ENCODE data around the gene PPIF. TPM values are rescaled to one million over a fixed set of nuclear protein-coding genes. Genes with fewer than 3 reads are reported as not detected.

The PPIF gene
- total and polyA plus RNA-seq, 7 experiments from 2014 or later = 8.7 to 192 (median 24.0) TPM

DNA sequence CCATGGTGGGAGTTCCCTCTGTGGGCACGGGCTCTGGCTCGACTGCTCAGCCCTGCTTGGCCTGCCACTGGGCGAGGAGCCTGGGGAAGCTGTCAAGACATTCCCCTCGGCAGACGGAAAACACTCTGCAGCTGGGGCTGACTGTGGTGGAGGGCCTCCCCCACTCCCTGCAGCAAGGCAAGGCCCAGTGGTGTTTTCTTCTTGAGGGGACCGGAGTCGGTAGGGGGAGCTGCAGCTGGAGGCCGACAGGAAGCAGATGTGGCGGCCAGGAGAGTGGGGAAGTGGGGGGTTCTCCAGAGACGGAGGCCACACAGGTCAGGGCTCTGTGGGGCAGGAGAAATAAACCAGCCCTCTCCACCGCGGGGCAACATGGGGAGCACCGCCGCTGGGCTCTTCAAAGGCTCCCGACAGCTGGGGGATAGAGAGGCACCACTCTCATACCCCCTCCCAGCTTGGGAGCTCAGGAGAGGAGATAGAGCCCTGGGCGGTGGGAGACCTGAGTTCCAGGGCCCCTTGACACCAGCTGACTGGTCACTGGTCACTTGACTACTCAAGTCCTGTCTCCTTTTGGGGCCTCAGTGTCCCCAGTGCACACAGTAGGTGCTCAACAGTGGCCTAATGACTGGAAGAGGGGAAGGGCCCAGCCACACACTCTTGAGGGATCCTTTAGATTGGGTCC, 43.4 kb downstream of the PPIF start:
- no peaks in the 10 kb centered on the region for H3K9me3 ChIP-seq (ENCODE audit: control insufficient read depth in 2 of 3, low read length in 3 of 3)
- no peak overlapping the region for H3K27ac ChIP-seq (ENCODE audit: low read depth, low read length)
- peaks cover 0 to 4% (median 0%) of the 10 kb centered on the region in 5 donors for H3K27me3 Mint-ChIP-seq
- H3K4me1 ChIP-seq (ENCODE audit: control insufficient read depth in 2 of 2, insufficient read depth in 2 of 2, low read length in 2 of 2) = no peaks in the 10 kb centered on the region
- H3K27me3 ChIP-seq (ENCODE audit: control insufficient read depth in 2 of 2, insufficient read depth in 2 of 2, low read length in 2 of 2) = no peaks in the 10 kb centered on the region
- POLR2A ChIA-PET = no interaction called here
- no peak overlapping the region for H3K27ac Mint-ChIP-seq
- H3K9me3 Mint-ChIP-seq = no peaks in the 10 kb centered on the region
- H3K4me3 Mint-ChIP-seq = no peak overlapping the region
- DNase-seq (no peak), ATAC-seq (peak; percentile 34)
- H3K4me3 ChIP-seq (ENCODE audit: low read length) = no peak overlapping the region
- CTCF ChIA-PET = interaction anchor here (1.3 kb wide), 1 partner anchor 17 kb away, joined by 3 read pairs; no protein-coding TSS in a partner anchor
- peaks cover 0 to 9% (median 0%) of the 10 kb centered on the region in 7 donors for H3K4me1 Mint-ChIP-seq
- H3K36me3 Mint-ChIP-seq = no peaks in the 10 kb centered on the region
- intact Hi-C loops (cut with micrococcal nuclease) = no loop called here
- H3K36me3 ChIP-seq (ENCODE audit: control insufficient read depth in 2 of 3, insufficient read depth in 3 of 3, low read length in 3 of 3) = no peaks in the 10 kb centered on the region

DNA sequence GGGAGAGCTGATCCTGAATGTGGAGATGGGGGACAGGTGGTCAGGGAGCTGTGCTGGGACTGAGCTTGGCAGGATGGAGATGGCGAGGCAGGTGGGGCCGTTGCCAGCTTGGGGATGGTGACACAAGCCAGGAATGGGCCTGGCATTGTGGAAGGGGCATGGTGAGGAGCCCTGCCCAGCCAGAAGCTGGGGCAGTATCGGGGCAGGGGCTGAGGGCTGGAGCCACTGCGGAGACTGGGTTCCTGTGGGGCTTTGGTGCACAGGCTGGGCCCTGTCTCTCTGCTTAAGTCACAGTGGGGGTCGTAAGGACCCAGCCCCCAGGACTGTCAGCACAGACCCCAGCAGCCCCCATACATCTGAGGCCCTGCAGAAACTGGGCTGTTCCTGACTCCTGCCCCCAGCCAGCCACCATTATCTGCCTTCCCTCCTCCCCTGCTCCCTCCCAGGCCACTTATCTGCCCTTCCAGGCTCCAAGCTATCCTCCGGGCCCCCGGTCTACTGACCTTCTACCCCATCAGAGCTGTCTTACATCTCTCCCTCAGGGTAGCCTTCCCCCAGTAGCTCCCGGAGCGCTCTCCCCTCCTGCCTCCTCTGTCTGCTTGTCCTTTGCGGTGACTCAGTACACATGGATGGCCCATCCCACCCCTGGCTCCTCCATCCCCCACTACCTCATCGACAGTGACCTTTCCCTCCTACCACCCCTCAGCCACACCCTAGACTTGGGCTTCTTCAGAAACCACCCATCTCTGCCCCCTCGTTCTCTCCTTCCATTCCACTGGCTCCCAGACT, 44.2 kb downstream of the PPIF start:
- H3K4me1 ChIP-seq (ENCODE audit: control insufficient read depth in 2 of 2, insufficient read depth in 2 of 2, low read length in 2 of 2) = no peaks in the 10 kb centered on the region
- Mint-ChIP-seq H3K27ac (no peak overlapping the region), H3K36me3 (no peaks in the 10 kb centered on the region), H3K9me3 (no peaks in the 10 kb centered on the region), H3K27me3 (peaks cover 0 to 8% (median 0%) of the 10 kb centered on the region in 5 donors), H3K4me1 (peaks cover 0 to 9% (median 0%) of the 10 kb centered on the region in 7 donors), H3K4me3 (no peak overlapping the region)
- intact Hi-C loops (cut with micrococcal nuclease) = no loop called here
- ATAC-seq (no peak), DNase-seq (no peak)
- no peaks in the 10 kb centered on the region for H3K27me3 ChIP-seq (ENCODE audit: control insufficient read depth in 2 of 2, insufficient read depth in 2 of 2, low read length in 2 of 2)
- no peak overlapping the region for H3K4me3 ChIP-seq (ENCODE audit: low read length)
- H3K36me3 ChIP-seq (ENCODE audit: control insufficient read depth in 2 of 3, insufficient read depth in 3 of 3, low read length in 3 of 3) = no peaks in the 10 kb centered on the region
- H3K27ac ChIP-seq (ENCODE audit: low read depth, low read length) = no peak overlapping the region
- POLR2A ChIA-PET = no interaction called here
- no peaks in the 10 kb centered on the region for H3K9me3 ChIP-seq (ENCODE audit: control insufficient read depth in 2 of 3, low read length in 3 of 3)
- CTCF ChIA-PET = interaction anchor here (1.3 kb wide), 1 partner anchor 18 kb away, joined by 3 read pairs; no protein-coding TSS in a partner anchor

DNA sequence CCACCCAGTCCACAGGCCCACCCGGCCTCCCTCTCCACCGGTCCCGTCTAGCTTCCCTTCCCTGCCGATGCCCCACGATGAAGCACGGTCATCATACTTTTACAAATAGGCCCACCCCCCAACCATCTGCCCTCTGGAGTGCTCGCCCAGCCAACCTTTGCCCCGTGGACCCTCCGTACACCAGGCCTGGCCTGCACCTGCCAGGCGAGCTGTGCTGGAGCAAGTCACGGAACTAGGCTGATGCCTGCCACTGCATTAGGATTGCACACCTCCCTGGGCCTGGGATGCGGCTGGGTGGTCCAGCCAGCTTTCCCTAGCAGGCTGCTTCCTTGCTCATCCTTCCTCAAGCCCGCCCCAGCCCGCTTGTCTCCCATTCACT, 44.7 kb downstream of the PPIF start:
- Mint-ChIP-seq H3K27me3 (peaks cover 0 to 8% (median 0%) of the 10 kb centered on the region in 5 donors), H3K4me3 (no peak overlapping the region), H3K27ac (no peak overlapping the region), H3K9me3 (no peaks in the 10 kb centered on the region), H3K4me1 (peaks cover 0 to 9% (median 0%) of the 10 kb centered on the region in 7 donors), H3K36me3 (no peaks in the 10 kb centered on the region)
- POLR2A ChIA-PET = no interaction called here
- Histone ChIP-seq H3K27me3 (ENCODE audit: control insufficient read depth in 2 of 2, insufficient read depth in 2 of 2, low read length in 2 of 2) (no peaks in the 10 kb centered on the region), H3K4me1 (ENCODE audit: control insufficient read depth in 2 of 2, insufficient read depth in 2 of 2, low read length in 2 of 2) (no peaks in the 10 kb centered on the region), H3K36me3 (ENCODE audit: control insufficient read depth in 2 of 3, insufficient read depth in 3 of 3, low read length in 3 of 3) (no peaks in the 10 kb centered on the region), H3K27ac (ENCODE audit: low read depth, low read length) (no peak overlapping the region), H3K9me3 (ENCODE audit: control insufficient read depth in 2 of 3, low read length in 3 of 3) (no peaks in the 10 kb centered on the region), H3K4me3 (ENCODE audit: low read length) (no peak overlapping the region)
- CTCF ChIA-PET = no interaction called here
- ATAC-seq = no peak
- DNase-seq = no peak
- intact Hi-C loops (cut with micrococcal nuclease) = no loop called here

DNA sequence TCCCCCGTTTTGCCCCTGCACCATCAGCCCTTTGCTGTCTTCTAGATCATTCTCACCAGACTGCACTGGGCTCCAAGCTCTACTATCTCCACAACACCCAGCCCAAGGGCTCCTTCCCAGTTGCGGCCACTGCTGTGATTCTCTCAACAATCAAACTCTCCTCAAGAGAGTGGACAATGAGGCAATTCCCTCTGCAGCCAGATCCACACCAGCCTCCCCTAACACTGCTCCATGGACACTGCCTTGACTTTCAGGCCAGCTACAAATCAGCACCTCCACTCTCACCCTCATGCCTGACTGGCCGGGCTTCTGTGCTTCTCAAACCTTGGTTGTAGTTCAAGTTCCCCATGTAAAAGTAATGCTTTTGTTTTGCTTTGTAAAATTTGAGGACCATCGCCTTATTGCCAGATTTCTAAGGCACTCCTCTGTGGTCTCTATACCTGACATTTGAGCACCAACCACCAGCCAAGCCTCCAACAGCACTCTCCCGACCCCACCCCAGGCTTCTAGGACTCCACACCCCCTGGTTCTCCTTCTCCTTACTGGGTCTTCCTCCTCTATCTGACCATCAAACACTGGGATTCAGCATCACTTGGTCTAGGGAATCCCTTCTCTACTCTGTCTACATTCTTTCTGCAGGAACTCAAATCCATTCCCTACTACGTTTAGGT, 45.4 kb downstream of the PPIF start:
- DNase-seq (no peak), ATAC-seq (no peak)
- H3K36me3 Mint-ChIP-seq = no peaks in the 10 kb centered on the region
- H3K9me3 Mint-ChIP-seq = no peaks in the 10 kb centered on the region
- H3K27me3 Mint-ChIP-seq = peaks cover 0 to 8% (median 0%) of the 10 kb centered on the region in 5 donors
- intact Hi-C loops (cut with micrococcal nuclease) = no loop called here
- ChIA-PET POLR2A (no interaction called here), CTCF (interaction anchor here (1.2 kb wide), 1 partner anchor 18 kb away, joined by 4 read pairs; no protein-coding TSS in a partner anchor)
- H3K4me3 Mint-ChIP-seq = no peak overlapping the region
- no peaks in the 10 kb centered on the region for H3K9me3 ChIP-seq (ENCODE audit: control insufficient read depth in 2 of 3, low read length in 3 of 3)
- H3K36me3 ChIP-seq (ENCODE audit: control insufficient read depth in 2 of 3, insufficient read depth in 3 of 3, low read length in 3 of 3) = no peaks in the 10 kb centered on the region
- no peaks in the 10 kb centered on the region for H3K27me3 ChIP-seq (ENCODE audit: control insufficient read depth in 2 of 2, insufficient read depth in 2 of 2, low read length in 2 of 2)
- H3K27ac Mint-ChIP-seq = peak overlapping the region in 1 of 9 donors; percentile 28
- no peak overlapping the region for H3K4me3 ChIP-seq (ENCODE audit: low read length)
- H3K4me1 Mint-ChIP-seq = peaks cover 0 to 9% (median 0%) of the 10 kb centered on the region in 7 donors
- H3K4me1 ChIP-seq (ENCODE audit: control insufficient read depth in 2 of 2, insufficient read depth in 2 of 2, low read length in 2 of 2) = no peaks in the 10 kb centered on the region
- no peak overlapping the region for H3K27ac ChIP-seq (ENCODE audit: low read depth, low read length)

DNA sequence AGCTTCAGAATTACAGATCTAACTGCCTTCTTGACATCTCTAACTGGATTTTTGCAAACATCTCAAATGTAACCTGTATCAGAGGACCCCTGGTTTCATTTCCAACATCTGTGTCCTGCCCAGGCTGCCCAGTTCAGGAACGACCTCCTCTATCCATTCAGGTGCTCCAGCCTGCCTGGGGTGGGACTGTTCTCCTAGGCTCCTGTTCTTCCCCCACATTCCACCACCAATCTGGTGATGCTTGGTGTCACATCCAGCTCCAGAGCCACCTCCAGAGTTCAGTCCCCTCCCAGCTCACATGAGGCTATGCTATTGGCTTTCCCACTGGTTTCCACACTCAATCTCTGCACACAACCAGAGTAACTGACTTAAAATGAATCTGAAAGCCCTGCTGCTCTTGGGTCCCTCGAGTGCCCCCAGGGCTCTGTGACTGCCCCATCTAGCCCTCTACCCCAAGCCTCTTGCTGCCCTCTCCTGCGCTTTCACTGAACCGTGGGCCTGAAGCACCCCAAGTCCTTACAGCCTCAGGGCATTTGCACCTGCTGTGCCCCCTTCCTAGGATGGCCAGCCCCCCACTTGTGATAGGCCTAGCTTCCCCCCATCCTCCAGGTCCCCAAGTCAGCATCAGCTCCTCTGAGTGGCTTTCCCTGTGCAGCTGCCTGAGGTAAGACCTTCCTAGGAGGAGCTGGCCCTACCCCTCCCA, 46.1 kb downstream of the PPIF start:
- Histone ChIP-seq H3K4me1 (ENCODE audit: control insufficient read depth in 2 of 2, insufficient read depth in 2 of 2, low read length in 2 of 2) (no peaks in the 10 kb centered on the region), H3K36me3 (ENCODE audit: control insufficient read depth in 2 of 3, insufficient read depth in 3 of 3, low read length in 3 of 3) (no peaks in the 10 kb centered on the region), H3K27me3 (ENCODE audit: control insufficient read depth in 2 of 2, insufficient read depth in 2 of 2, low read length in 2 of 2) (no peaks in the 10 kb centered on the region), H3K4me3 (ENCODE audit: low read length) (no peak overlapping the region), H3K9me3 (ENCODE audit: control insufficient read depth in 2 of 3, low read length in 3 of 3) (no peaks in the 10 kb centered on the region), H3K27ac (ENCODE audit: low read depth, low read length) (no peak overlapping the region)
- H3K27ac Mint-ChIP-seq = peak overlapping the region in 1 of 9 donors; percentile 28
- no peak overlapping the region for H3K4me3 Mint-ChIP-seq
- no peaks in the 10 kb centered on the region for H3K36me3 Mint-ChIP-seq
- H3K27me3 Mint-ChIP-seq = peaks cover 0 to 8% (median 0%) of the 10 kb centered on the region in 5 donors
- ChIA-PET POLR2A (no interaction called here), CTCF (interaction anchor here (1.2 kb wide), 1 partner anchor 19 kb away, joined by 4 read pairs; no protein-coding TSS in a partner anchor)
- DNase-seq (no peak), ATAC-seq (no peak)
- peaks cover 0 to 9% (median 0%) of the 10 kb centered on the region in 7 donors for H3K4me1 Mint-ChIP-seq
- no peaks in the 10 kb centered on the region for H3K9me3 Mint-ChIP-seq
- intact Hi-C loops (cut with micrococcal nuclease) = no loop called here

DNA sequence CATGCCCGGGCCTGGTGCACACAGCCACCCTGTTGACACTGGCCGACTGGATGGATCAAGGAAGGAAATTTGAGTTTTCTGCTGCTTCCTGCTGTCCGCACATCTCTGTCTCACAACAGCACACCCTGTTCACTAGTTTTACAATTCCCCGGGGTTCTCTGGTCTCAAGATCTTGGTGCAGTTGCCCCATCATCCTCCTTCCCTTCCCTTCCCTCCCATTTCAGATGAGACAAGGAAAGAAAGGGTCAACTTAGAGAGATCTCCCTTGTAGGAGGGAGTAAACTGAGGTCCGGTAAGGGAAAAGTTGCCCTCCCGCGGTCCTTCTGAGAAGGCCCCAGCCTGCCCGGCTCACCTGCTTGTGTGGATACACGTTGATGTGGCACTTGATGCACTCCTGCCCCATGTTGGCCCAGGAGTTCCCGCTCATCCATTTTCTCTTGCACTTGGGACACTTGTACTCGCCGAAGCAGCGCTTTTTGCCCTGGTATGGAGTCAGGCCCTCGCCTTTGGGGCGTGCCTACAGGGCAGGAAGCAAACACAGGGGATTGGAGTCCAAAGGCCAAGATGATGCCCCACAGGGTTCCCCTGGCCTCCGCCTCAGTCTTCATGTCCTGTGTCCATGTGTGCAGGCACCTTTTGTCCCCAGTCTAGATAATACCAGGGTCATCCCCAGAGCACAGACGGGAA, 46.8 kb downstream of the PPIF start:
- POLR2A ChIA-PET = no interaction called here
- no peak for DNase-seq
- Mint-ChIP-seq H3K36me3 (no peaks in the 10 kb centered on the region), H3K4me3 (no peak overlapping the region), H3K9me3 (no peaks in the 10 kb centered on the region), H3K27ac (no peak overlapping the region), H3K27me3 (peaks cover 0 to 8% (median 0%) of the 10 kb centered on the region in 5 donors), H3K4me1 (peaks cover 0 to 9% (median 0%) of the 10 kb centered on the region in 7 donors)
- H3K9me3 ChIP-seq (ENCODE audit: control insufficient read depth in 2 of 3, low read length in 3 of 3) = no peaks in the 10 kb centered on the region
- no peak overlapping the region for H3K27ac ChIP-seq (ENCODE audit: low read depth, low read length)
- no peak overlapping the region for H3K4me3 ChIP-seq (ENCODE audit: low read length)
- no peaks in the 10 kb centered on the region for H3K27me3 ChIP-seq (ENCODE audit: control insufficient read depth in 2 of 2, insufficient read depth in 2 of 2, low read length in 2 of 2)
- no peak for ATAC-seq
- no peaks in the 10 kb centered on the region for H3K36me3 ChIP-seq (ENCODE audit: control insufficient read depth in 2 of 3, insufficient read depth in 3 of 3, low read length in 3 of 3)
- intact Hi-C loops (cut with micrococcal nuclease) = no loop called here
- H3K4me1 ChIP-seq (ENCODE audit: control insufficient read depth in 2 of 2, insufficient read depth in 2 of 2, low read length in 2 of 2) = no peaks in the 10 kb centered on the region
- CTCF ChIA-PET = interaction anchor here (1.2 kb wide), 1 partner anchor 20 kb away, joined by 4 read pairs; no protein-coding TSS in a partner anchor
